Measurements from ENCODE around the gene CST9L. TPM values are rescaled to one million over a fixed set of nuclear protein-coding genes. Genes with fewer than 3 reads are reported as not detected.
"Not testable (repeated sequence)": the region's sequence is repeated elsewhere in the genome, so short reads cannot be mapped to it uniquely, and the experiment has no call there.

CST9L gene
- total RNA-seq, 1 experiment from 2014 or later, result not detected

DNA sequence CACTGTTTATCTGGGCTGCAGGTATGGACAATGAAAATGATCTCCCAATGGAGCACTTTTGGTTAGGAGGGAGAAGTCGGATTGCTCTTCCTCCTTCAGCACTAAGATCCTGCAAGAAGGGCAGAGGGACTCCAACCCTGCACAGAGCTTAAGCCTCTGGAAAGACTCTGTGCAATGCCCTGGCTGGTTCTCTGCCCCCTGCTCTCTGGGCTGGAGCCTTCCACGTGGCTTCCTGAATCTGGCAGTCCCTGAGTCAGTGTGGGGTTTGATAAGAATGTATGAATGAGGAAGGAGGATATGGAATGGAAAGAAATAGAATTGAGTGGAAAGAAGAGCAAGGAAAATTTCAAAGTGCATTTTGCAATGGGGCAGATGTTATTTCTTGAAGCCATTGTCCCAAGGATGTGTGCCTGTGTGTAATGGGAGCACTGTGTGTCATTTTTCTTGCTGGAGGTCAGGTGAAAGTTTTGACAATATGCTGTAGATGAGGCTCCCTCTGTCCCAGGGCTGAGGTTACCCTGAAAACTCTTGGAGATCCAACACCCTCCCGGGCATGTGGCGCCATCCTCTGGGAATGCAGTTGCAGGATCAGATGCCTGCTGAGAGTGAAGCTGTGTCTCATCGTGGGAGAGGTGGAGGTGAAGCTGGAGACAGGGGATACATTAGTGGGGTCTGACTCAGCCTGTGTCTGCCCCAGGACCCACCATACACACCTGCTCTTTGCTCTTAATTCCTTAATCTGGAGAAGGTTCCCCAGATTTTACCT lies 16.3 kb upstream of the CST9L start:
- no peaks in the 10 kb centered on the region for H4K20me1 ChIP-seq (ENCODE audit: low read length)
- no peaks in the 10 kb centered on the region for H3F3A ChIP-seq (ENCODE audit: low read length, unreplicated experiment)
- no peaks in the 10 kb centered on the region for H3K4me1 ChIP-seq (ENCODE audit: insufficient read depth, low read length)
- no peak overlapping the region for H3K27ac ChIP-seq (ENCODE audit: low read length)
- no peaks in the 10 kb centered on the region for H3K79me2 ChIP-seq (ENCODE audit: low read length)
- ATAC-seq (no peak), DNase-seq (no peak)
- no TSS peak for BruUV-seq (replicated peaks)
- H3K36me3 ChIP-seq (ENCODE audit: low read depth, low read length), result no peaks in the 10 kb centered on the region
- H3K9ac ChIP-seq (ENCODE audit: low read length), result no peak overlapping the region
- POLR2A ChIA-PET (ENCODE audit: unreplicated experiment), result no interaction called here
- peaks cover 19% of the 10 kb centered on the region; the same call in 1 of the 2 replicates for H3K27me3 ChIP-seq (ENCODE audit: low read length)
- CTCF ChIA-PET, result interaction anchor here (0.6 kb wide), 1 partner anchor 192 kb away, joined by 3 read pairs; no protein-coding TSS in a partner anchor
- H3K4me2 ChIP-seq (ENCODE audit: low read length), result no peak overlapping the region
- no peaks in the 10 kb centered on the region for H3K9me3 ChIP-seq (ENCODE audit: low read length)
- intact Hi-C loops (cut with micrococcal nuclease), result no loop called here
- H3K4me3 ChIP-seq (ENCODE audit: low read length), result no peak overlapping the region
- no peaks in the 10 kb centered on the region for H3K9me2 ChIP-seq (replicated peaks; ENCODE audit: low read length)
- no peak overlapping the region for H2AFZ ChIP-seq (ENCODE audit: low read length)
- TF ChIP-seq, protein P1, sequence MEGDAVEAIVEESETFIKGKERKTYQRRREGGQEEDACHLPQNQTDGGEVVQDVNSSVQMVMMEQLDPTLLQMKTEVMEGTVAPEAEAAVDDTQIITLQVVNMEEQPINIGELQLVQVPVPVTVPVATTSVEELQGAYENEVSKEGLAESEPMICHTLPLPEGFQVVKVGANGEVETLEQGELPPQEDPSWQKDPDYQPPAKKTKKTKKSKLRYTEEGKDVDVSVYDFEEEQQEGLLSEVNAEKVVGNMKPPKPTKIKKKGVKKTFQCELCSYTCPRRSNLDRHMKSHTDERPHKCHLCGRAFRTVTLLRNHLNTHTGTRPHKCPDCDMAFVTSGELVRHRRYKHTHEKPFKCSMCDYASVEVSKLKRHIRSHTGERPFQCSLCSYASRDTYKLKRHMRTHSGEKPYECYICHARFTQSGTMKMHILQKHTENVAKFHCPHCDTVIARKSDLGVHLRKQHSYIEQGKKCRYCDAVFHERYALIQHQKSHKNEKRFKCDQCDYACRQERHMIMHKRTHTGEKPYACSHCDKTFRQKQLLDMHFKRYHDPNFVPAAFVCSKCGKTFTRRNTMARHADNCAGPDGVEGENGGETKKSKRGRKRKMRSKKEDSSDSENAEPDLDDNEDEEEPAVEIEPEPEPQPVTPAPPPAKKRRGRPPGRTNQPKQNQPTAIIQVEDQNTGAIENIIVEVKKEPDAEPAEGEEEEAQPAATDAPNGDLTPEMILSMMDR (conservative IDR thresholded peaks at IDR 0.05; ENCODE audit: low read depth, low read length), result no peak
- TF ChIP-seq EZH2phosphoT487 (IDR thresholded peaks at IDR 0.05; ENCODE audit: borderline replicate concordance, low read length) (no peak), EZH2 (IDR thresholded peaks at IDR 0.05; ENCODE audit: low read length, unreplicated experiment) (no peak)

DNA sequence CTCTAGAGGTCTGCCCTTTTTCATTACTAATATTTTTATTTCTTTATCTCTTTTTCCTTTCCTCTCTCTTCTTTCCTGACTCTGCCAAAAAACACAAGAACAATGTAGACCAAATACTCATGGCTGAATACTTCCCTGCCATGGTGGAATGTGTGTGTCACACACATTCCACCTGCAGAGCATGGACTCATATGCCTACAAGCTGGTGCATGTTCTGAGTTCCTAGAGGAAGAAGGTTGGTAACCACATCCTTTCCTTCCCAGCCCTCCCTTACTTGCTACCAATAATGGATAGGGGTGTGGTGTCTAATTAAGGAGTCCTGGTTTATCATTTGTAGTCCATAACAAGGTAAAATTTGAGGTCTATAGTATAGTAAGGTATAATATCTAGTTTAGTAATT lies 15.2 kb upstream of the CST9L start:
- H3K27me3 ChIP-seq (ENCODE audit: low read length), result peaks cover 25% of the 10 kb centered on the region; the same call in 1 of the 2 replicates
- H3K4me1 ChIP-seq (ENCODE audit: insufficient read depth, low read length), result no peaks in the 10 kb centered on the region
- H3K4me2 ChIP-seq (ENCODE audit: low read length), result no peak overlapping the region
- DNase-seq, result no peak
- no peaks in the 10 kb centered on the region for H4K20me1 ChIP-seq (ENCODE audit: low read length)
- no peak overlapping the region for H2AFZ ChIP-seq (ENCODE audit: low read length)
- no peaks in the 10 kb centered on the region for H3K9me3 ChIP-seq (ENCODE audit: low read length)
- H3K9ac ChIP-seq (ENCODE audit: low read length), result no peak overlapping the region
- POLR2A ChIA-PET (ENCODE audit: unreplicated experiment), result no interaction called here
- H3F3A ChIP-seq (ENCODE audit: low read length, unreplicated experiment), result no peaks in the 10 kb centered on the region
- no peaks in the 10 kb centered on the region for H3K36me3 ChIP-seq (ENCODE audit: low read depth, low read length)
- no peak for TF ChIP-seq EZH2 (IDR thresholded peaks at IDR 0.05; ENCODE audit: low read length, unreplicated experiment)
- no peak for TF ChIP-seq EZH2phosphoT487 (IDR thresholded peaks at IDR 0.05; ENCODE audit: borderline replicate concordance, low read length)
- TF ChIP-seq, protein P1 (conservative IDR thresholded peaks at IDR 0.05; ENCODE audit: low read depth, low read length), result no peak
- intact Hi-C loops (cut with micrococcal nuclease), result no loop called here
- H3K79me2 ChIP-seq (ENCODE audit: low read length), result no peaks in the 10 kb centered on the region
- no peak for ATAC-seq
- no peak overlapping the region for H3K27ac ChIP-seq (ENCODE audit: low read length)
- no peaks in the 10 kb centered on the region for H3K9me2 ChIP-seq (replicated peaks; ENCODE audit: low read length)
- H3K4me3 ChIP-seq (ENCODE audit: low read length), result no peak overlapping the region
- BruUV-seq (replicated peaks), result no TSS peak
- CTCF ChIA-PET, result no interaction called here

DNA sequence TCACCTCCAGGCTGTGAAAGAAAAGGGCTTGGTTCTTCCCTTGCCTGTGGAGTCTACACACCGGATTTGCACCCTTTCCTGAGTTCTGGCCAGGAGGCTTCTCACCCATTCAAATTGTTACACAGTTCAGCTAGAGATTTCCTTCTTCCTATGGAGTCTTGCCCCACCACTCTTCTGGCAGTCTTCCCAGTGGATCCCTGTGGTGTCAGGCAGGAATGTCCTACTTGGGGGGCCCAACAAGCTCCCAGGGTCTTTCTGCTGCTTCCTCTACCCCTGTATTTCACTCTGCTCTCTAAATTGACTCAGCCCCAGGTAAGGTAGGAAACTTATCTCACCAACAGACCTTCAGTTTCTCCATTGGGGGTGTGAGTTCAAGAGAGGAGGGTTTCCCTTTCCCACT lies 14.0 kb upstream of the CST9L start:
- no peak for TF ChIP-seq EZH2phosphoT487 (IDR thresholded peaks at IDR 0.05; ENCODE audit: borderline replicate concordance, low read length)
- no peak for TF ChIP-seq EZH2 (IDR thresholded peaks at IDR 0.05; ENCODE audit: low read length, unreplicated experiment)
- TF ChIP-seq, protein P1 (conservative IDR thresholded peaks at IDR 0.05; ENCODE audit: low read depth, low read length), result no peak
- POLR2A ChIA-PET (ENCODE audit: unreplicated experiment), result no interaction called here
- Histone ChIP-seq H3K9me3 (ENCODE audit: low read length) (no peaks in the 10 kb centered on the region), H3K27ac (ENCODE audit: low read length) (no peak overlapping the region), H3K4me3 (ENCODE audit: low read length) (no peak overlapping the region), H3F3A (ENCODE audit: low read length, unreplicated experiment) (no peaks in the 10 kb centered on the region), H3K9ac (ENCODE audit: low read length) (no peak overlapping the region), H3K9me2 (replicated peaks; ENCODE audit: low read length) (no peaks in the 10 kb centered on the region), H3K79me2 (ENCODE audit: low read length) (no peaks in the 10 kb centered on the region), H3K36me3 (ENCODE audit: low read depth, low read length) (no peaks in the 10 kb centered on the region), H3K4me1 (ENCODE audit: insufficient read depth, low read length) (no peaks in the 10 kb centered on the region), H3K27me3 (ENCODE audit: low read length) (peaks cover 34% of the 10 kb centered on the region; the same call in 1 of the 2 replicates), H4K20me1 (ENCODE audit: low read length) (no peaks in the 10 kb centered on the region), H3K4me2 (ENCODE audit: low read length) (no peak overlapping the region), H2AFZ (ENCODE audit: low read length) (no peak overlapping the region)
- no TSS peak for BruUV-seq (replicated peaks)
- intact Hi-C loops (cut with micrococcal nuclease), result no loop called here
- CTCF ChIA-PET, result no interaction called here
- DNase-seq (no peak), ATAC-seq (no peak)

- H3K9me2 ChIP-seq (replicated peaks; ENCODE audit: low read length); H3F3A ChIP-seq (ENCODE audit: low read length, unreplicated experiment); H3K4me2 ChIP-seq (ENCODE audit: low read length); H3K79me2 ChIP-seq (ENCODE audit: low read length); H4K20me1 ChIP-seq (ENCODE audit: low read length); H3K4me1 ChIP-seq (ENCODE audit: insufficient read depth, low read length); intact Hi-C loops (cut with micrococcal nuclease); ATAC-seq; H3K36me3 ChIP-seq (ENCODE audit: low read depth, low read length); DNase-seq; H2AFZ ChIP-seq (ENCODE audit: low read length); H3K9me3 ChIP-seq (ENCODE audit: low read length); POLR2A ChIA-PET (ENCODE audit: unreplicated experiment); CTCF ChIA-PET; H3K27ac ChIP-seq (ENCODE audit: low read length); H3K4me3 ChIP-seq (ENCODE audit: low read length); BruUV-seq (replicated peaks); H3K9ac ChIP-seq (ENCODE audit: low read length): not testable (repeated sequence)
- H3K27me3 ChIP-seq (ENCODE audit: low read length), result peaks cover 36% of the 10 kb centered on the region; the same call in 1 of the 2 replicates
These were observed 13.5 kb upstream of the CST9L start for GRCh38 chr20:23581833-23582232.

Data from PC-3 (cell line).